HG03460 (cell line): ENCODE results near the gene ZMYND8.
"Not testable (repeated sequence)": the region's sequence is repeated elsewhere in the genome, so short reads cannot be mapped to it uniquely, and the experiment has no call there.

Experiments used
- ATAC-seq: cut with Tn5 transposase; IDR thresholded peaks from one replicate; pipeline ENCODE4 v1.9.1; 2021; ENCODE audit not compliant: unreplicated experiment

Gene ZMYND8

DNA sequence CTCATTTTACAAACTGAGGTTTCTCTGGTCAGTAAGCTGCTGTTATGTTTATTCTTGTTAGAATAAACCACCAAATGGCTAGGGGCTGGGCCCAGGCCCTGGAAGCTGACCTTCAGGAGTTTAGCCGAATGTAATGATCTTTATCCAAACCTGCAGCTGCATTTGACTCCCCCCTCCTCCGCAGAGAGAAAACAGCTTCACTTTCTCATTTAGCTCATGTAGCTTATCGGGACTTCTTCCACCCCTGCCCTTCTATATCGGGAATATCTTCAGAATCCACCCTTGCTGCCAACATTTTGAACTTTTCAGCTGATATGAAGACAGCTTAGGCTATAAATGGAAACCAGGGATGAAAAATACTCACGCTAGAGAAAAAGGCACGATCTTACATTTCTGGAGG is 102.6 kb downstream of the ZMYND8 start:
- no peak for ATAC-seq

DNA sequence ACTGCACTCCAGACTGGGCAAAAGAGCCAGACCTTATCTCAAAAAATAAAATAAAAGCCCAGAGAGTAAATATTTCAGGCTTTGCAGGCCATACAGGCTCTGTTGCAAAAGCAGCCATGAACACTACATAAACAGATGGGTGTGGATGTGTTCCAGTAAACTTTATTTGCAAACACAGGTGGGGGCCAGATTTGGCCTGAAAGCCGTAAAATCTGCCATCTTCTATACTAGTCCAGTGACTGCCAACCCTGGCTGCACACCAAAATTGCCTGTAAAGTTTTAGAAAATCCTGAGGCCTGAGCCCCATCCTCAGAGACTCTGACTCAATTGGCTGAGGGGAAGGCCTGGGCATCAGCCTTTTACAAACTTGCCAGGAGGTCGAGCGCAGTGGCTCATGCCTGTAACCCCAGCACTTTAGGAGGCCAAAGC is 103.6 kb downstream of the ZMYND8 start:
- ATAC-seq: no peak

DNA sequence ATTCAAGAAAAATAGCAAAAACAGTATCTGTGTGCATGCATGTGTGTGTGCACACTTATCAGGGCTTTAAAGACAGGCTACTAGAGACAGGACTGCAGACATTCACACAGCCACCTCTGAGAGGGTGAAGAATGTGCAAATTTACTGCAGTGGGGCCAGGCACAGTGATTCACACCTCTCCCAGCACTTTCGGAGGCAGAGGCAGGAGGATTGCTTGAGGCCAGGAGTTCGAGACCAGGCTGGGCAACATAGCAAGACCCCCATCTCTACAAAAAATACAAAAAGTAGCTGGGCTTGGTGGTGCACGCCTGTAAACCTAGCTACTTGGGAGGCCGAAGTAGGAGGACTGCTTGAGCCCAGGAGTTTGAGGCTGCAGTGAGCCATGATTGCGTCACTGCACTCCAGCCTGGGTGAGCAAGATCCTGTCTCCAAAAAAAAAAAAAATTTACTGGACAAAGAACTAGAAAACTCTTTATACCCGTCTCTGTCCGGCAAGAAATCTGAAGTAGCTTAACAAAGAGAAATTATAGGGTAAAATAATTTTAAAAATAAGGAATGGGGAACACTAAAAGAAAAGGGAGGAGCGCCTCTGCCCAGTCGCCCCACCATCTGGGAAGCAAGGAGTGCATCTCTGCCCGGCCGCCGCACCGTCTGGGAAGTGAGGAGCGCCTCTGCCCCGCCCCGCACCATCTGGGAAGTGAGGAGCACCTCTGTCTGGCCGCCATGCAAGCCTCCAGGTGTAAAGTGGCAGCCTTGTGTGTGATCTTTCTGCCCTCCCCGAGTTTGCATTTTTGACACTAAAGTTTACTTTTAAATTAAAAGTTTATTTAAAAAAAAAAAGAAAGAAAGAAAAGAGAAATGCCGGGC is 105.1 kb downstream of the ZMYND8 start:
- ATAC-seq: no peak

DNA sequence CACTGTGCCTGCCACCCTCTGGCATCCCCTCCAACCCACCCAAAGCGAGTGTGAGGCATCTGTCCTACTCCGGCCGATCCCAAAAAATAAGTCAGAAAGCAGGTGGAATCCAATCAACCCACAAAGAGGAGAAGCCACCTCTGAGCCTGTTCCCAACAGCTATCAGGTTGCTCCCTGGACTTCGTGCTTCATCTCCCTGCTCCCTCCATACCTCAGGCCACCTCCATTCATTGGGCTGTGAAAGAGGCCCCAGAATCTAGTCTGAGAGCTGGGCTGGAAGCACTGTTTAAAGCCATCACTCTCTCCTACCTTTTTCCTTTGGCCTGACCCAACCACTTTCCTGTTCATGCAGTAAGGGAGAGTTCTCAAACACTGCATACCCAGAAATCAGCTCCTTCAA is 106.1 kb downstream of the ZMYND8 start:
- ATAC-seq: no peak

DNA sequence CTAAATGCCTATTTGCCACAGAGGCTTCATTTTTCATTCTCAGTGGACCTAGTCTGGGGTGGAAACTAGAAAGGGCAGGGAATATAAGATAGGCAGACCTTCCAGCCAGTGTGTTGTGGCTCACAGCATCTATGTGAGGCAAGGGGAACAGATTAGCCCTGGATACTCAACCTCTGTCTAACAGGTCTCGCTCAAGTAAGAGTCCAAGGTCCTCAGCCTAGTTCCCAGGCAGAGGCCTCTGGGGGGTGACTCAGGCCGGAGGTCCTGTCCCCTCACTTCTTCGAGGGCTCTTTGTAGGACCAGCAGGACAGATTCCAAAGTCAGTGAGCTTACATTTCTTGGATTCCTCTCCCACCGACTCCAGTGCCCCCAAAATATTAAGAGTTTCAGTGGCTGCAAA is 106.6 kb downstream of the ZMYND8 start:
- no peak for ATAC-seq

DNA sequence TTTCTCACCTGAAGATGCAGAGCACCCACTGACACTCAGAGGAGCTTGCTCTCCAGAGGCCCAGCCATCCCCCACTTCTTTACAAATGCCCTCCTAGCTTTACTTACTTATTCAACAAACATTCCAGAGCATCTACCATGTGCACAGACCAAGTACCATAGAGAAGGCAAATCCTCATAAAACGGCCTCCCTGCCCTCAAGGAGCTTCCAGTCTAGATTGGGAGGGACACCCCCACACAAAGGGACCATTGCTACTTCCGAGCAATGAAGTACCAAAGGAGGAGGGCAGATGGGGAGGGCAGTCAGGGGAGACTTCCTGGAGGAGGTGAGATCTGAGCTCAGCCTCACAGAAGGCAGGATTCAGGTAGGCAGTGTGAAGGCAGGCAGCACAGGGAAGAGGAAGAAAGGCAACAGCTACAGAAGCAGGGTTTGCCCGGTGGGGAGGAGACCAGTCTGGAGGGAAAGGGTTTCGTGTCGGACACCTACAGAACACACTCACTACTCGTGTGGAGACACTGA is 108.0 kb downstream of the ZMYND8 start:
- ATAC-seq: no peak

DNA sequence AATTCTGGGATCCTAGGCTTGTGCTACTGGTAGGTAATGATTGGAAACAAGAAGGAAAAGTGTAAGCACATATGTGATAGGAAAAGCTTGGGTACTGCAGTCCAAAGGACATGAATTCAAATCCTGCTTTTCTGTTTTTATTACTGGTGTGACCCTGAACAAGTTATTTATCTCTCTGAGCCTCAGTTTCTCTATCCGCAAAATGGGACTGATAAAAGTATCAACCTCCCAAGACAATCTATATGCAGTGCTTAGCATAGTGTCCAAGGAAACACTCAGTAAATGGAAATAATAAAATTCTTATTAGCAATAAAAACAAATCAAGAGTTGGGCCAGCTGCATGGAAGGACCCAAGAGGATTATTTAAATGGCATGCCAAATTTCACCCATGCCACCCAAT is 108.5 kb downstream of the ZMYND8 start:
- no peak for ATAC-seq

DNA sequence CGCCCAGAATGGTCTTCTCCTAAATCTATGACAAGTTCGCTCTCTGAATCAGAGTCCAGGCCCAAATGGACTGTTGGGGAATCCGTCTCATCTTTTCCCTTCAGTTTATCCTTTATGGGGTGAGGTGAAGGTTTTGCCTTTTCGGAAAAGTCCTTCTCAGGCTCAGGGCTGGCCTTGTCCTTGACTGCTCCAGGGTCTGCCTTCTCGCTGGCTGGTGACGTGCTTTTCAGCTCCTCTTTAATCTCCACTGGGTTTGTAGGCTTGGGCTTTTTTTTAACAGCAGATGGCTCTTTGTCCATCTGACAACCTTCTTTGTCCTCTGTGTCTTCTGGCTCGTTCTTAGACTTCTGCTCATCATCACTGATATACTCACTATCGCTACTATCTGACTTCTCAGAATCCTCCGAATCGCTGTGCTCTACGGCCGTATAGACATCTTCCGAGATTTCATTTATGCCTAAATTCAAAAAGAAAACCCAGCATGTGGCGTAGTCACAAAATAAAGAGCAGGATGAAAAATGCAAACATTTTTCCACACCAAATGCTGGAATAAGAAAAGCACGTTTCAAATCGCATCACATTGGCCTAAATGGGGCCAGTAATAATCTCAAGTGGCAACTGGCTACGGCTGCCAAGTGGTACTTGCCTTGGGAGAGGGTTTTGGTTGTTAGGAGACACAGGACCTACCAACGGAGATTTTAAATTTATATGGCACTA is 110.3 kb downstream of the ZMYND8 start:
- ATAC-seq: no peak

DNA sequence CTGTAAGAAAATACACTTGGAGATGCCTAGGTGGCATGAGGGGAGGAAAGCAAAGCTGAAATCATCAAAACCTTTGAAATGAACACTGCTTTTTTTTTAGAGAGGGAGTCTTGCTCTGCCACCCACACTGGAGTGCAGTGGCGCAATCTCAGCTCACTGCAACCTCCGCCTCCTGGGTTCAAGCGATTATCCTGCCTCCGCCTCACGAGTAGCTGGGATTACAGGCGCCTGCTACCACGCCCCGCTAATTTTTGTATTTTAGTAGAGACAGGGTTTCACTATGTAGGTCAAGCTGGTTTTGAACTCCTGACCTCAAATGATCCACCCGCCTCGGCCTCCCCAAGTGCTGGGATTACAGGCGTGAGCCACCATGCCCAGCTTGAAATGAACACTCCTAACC is 111.3 kb downstream of the ZMYND8 start:
- ATAC-seq: not testable (repeated sequence)

DNA sequence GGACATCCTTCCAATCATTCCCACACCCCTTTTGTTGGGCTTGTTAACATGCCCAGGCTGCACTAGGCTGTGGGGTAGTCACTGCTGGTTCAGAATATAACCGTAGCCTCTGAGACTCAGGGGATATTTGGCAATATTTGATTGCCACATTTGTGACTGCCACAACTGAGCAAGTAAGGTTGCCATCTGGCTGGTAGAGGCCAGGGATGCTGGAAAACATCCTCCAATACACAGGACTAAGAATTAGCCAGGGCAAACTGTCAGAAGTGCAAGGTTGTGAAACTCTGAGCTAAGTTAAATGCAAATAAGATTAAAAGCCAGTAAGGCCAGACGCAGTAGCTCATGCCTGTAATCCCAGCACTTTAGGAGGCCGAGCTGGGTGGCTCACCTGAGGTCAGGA is 112.0 kb downstream of the ZMYND8 start:
- ATAC-seq: no peak

DNA sequence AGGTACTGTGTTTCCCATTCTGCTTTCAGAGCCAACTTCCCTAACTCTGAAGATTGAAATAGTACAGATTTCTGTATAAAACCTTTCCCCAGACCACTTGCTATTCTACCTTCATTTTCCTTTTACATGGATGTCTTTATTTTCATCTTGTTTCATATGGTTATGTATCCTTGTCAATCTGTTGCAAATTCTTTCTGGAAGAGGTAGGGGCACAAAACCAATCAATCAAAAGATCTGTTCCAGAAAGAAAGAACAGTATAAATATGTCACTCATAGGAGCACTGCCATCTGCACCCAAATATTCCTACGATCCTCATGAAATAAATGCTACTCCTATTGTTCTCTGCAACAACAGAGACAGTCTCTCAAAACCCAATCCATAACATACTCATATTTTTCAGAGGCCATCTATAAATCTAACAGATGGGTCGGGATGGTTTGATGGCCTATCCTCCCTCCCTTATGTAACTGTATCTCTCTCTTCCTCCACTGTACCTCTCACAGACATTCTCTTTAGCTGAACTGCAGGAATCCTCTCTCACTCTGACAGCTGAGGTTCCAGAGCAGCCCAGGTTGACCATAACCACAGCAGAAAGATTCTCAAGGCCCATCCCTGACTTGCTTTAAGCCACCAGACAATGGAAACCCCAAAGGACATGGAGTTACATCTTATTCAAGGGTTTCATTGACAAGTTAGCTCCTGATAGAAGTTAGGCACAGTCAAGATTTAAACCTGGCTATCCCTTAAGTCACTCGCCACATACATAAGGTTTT is 112.8 kb downstream of the ZMYND8 start:
- no peak for ATAC-seq

DNA sequence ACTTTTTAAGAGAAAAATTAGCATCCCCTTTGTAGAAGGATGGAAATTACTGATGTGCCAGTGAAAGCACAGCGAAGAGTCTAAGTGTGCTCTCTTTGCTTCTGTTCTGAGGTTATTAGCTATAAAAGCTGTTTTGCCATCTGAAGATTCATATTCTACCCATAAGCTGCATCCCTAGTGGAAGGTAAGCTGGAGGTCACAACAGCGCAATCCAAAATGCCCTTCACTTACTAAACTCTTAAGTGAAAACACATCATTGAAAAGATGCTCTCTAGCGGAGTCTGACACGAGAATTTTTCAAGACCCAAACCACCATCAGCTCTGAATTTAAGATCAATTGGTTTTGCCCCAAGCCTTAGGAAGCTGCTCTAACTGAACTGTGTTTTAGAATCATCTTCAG is 113.5 kb downstream of the ZMYND8 start:
- ATAC-seq: no peak

DNA sequence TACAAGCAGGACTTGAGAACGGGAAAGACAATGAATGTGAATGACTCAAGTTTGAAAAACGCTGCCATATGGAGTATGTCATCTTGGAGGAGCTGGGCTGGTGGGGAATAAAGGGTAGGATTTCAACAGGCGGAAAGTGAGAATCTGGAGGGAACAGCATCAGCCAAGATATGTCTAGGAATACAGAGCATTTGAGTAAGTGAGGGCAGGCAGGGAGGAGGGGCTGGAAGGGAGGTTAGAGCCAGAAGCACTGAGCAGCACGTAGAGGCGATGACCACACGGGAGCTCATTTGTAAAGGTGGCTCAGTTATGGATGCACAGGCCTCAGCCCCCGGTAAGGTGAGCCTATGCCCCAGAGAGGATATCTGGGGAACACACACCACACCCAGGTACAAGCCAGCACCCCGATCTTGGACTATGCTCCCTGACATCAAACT is 115.1 kb downstream of the ZMYND8 start:
- ATAC-seq: no peak

DNA sequence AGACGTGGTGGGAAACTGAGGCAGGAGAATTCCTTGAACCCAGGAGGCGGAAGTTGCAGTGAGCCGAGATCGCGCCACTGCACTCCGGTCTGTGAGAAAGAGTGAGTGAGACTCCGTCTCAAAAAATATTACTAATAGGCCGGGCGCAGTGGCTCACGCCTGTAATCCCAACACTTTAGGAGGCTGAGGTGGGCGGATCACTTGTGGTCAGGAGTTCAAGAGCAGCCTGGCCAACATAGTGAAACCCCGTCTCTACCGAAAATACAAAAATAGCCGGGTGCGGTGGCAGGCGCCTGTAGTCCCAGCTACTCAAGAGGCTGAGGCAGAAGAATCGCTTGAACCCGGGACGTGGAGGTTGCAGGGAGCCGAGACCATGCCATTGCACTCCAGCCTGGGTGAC is 116.4 kb downstream of the ZMYND8 start:
- ATAC-seq: not testable (repeated sequence)

DNA sequence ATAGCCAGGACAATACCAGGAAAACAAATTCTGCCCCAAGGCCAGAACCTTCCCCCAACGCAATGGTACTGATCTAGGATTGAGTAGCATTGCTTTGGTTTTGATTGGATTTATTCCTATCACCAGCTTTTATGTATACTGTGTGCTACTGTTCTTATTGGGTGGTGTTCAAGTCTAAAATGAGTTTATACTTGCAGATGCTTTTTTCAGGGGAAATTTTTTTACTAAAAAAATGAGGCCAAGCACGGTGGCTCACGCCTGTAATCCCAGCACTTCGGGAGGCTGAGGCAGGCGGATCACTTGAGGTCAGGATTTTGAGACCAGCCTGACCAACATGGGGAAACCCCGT is 116.8 kb downstream of the ZMYND8 start:
- no peak for ATAC-seq

DNA sequence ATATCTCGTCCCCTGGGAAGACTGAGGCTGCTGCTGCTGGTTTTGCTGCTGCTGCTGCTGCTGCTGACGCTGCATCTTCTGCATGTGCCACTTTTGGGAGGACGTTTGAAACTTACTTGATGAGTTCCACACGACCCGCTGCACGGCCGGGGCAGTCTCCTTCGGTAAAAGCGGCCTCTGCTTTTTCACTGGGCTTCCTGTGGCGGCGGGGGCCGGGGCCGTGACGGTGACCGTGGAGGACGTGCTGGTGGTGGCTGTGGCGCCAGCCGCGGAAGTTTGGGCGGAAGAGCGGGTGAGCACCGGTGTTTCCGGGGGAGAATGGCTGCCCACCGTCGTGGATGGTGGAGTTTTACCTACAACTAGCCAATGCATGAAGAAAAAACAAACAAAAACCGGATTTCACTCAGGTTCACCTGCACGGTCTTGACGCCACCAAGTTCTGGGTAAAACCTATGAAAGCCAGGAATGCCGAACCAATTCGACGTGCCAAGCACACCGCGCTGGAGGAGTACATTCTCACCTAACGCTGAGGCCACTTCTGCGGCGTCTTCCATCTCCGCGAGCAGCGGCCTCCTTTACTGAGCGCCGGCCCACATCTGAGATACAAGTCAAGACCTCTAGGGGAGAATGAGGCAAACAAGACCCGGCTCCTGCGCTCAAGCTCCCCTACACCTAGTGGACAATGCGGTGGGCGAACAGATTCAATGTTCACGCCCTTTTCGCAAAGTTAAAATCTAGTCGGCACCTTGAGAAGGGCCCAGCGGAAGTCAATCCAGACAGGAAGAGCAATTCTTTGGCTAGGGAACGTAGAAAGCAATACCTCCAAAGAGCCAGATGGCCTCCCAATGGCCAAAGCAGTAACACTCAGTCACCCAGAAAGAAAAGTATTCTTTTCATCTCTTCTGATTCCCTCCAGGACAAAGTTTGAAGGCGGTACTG is 117.5 kb downstream of the ZMYND8 start:
- no peak for ATAC-seq

DNA sequence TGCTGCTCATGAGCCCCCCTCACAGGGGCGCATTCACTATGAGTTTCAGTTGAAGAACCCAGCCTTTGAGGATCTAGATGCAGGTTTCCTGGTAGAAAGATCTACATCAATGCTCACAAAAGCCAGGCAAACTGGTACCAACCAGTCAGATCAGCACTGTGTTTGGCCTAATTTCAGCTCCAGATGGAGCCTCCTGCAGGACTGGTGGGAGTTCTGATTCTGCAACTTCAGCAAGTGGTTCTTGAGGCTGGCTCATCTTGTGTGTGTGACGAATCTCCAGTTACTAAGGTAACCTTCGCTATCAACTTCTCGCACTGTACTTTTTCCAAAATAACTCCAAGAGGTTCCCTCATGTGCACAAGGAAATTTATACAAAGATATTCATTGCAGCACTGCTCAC is 118.8 kb downstream of the ZMYND8 start:
- ATAC-seq: no peak

DNA sequence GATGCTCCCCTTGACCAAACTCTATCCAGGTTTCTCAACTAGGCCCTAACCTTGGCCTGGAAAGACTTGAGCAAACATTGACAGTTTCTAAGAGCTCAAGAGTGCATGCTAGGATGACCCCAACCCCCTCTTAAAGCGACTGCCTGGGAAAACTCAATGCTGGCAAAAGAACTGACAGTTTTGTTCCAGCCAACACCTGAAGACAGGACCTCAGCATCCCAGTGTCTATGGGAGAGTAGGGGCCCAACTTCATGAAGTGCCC is 119.9 kb downstream of the ZMYND8 start:
- no peak for ATAC-seq

DNA sequence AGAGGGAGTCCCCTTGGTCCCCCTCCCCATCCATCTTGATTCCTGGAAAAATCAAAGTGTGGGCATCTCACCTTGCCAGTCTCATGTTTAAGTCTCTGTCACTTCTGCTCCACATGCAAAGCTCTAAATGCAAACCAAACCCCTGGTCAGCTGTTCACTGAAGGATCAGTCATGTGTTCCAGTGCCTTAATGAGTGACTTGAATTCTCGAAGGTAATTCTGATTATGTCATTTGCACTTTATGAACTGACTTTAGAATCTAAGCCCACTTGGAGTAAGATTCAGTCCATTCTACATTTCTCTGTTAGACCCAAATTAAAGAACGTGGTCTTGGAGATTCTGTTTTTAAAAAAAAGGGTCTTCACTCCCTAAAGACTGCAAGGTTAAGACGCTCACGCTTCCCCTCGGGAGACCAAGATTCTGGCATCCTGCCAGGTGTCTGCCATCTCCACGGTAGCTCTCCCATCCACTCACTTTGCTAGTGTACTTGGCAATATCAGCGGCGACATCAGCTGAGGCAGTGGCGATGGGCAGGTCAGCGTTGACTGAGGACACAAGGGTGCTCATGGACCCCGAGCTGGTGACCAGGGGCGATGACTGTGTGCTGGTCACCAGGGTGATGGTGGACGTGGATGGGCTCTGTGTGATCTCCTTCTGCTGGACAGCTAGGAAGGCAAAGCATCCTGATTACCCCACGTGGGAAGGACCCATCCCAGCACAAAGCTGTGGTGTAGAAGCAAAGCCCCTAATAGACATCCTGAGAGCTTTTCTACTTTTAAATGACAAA is 120.5 kb downstream of the ZMYND8 start:
- no peak for ATAC-seq

DNA sequence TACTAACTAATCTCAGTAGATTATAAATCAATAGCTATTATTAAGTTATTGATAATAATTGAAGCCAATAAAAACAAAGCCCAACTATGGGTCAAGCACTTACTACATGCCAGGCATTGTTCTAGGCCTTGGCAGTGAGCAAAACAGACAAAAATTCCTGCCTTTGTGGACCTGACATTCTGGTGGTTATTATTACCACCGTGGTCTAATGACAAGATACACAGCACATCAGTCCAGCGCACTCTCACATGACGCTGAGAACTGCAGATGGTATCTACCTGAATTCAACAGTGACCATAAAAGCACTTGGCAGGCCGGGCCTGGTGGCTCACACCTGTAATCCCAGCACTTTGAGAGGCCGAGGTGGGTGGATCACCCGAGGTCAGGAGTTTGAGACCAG is 121.4 kb downstream of the ZMYND8 start:
- no peak for ATAC-seq
